ENCODE data around the gene ADTRP. TPM values are rescaled to one million over a fixed set of nuclear protein-coding genes. Genes with fewer than 3 reads are reported as not detected.
"Not testable (repeated sequence)": the region's sequence is repeated elsewhere in the genome, so short reads cannot be mapped to it uniquely, and the experiment has no call there.

Gene ADTRP
- total RNA-seq, 1 donor from 2014 or later, result not detected

- intact Hi-C loops (cut with DNase I), result no loop called here
- Histone ChIP-seq H3K4me1 (no peaks in the 10 kb centered on the region), H3K4me3 (no peak overlapping the region), H3K9me3 (no peaks in the 10 kb centered on the region), H3K36me3 (no peaks in the 10 kb centered on the region), H3K27ac (no peak overlapping the region), H3K27me3 (no peaks in the 10 kb centered on the region)
- no peak for DNase-seq (ENCODE audit: extremely low spot score in 2 of 2)
- no peak for TF ChIP-seq POLR2A (IDR thresholded peaks at IDR 0.05)
- TF ChIP-seq CTCF (IDR thresholded peaks at IDR 0.05), result no peak
- no peak for TF ChIP-seq POLR2AphosphoS5 (IDR thresholded peaks at IDR 0.05; ENCODE audit: insufficient read depth in 1 of 2, low read depth in 1 of 2)
Measured at GRCh38 chr6:11692451-11693376, 85.9 kb downstream of the ADTRP start.

DNA sequence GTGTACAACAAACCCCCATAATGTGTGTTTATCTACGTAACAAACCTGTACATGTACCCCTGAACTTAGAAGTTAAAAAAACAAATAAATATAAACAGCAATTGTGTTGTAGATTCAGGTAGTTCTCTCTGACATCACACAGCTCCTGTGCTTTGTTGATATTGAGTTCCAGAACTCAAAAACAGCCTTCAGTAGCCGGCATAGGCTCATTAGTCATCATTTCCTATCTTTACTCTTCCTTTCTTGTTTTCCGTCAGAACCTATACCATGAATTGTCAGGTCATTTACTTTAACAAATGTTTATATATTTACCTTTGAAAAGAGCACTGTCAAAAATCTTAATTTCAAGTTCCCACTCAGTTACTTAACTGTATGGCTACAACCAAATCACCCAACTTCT is 88.8 kb downstream of the ADTRP start:
- intact Hi-C loops (cut with DNase I), result no loop called here
- H3K27me3 ChIP-seq, result no peaks in the 10 kb centered on the region
- no peaks in the 10 kb centered on the region for H3K4me1 ChIP-seq
- no peak for DNase-seq (ENCODE audit: extremely low spot score in 2 of 2)
- no peak for TF ChIP-seq CTCF (IDR thresholded peaks at IDR 0.05)
- TF ChIP-seq POLR2AphosphoS5 (IDR thresholded peaks at IDR 0.05; ENCODE audit: insufficient read depth in 1 of 2, low read depth in 1 of 2), result no peak
- no peak for TF ChIP-seq POLR2A (IDR thresholded peaks at IDR 0.05)
- no peak overlapping the region for H3K27ac ChIP-seq
- no peaks in the 10 kb centered on the region for H3K9me3 ChIP-seq
- no peaks in the 10 kb centered on the region for H3K36me3 ChIP-seq
- no peak overlapping the region for H3K4me3 ChIP-seq

GRCh38 chr6:11689400-11689799 is 89.2 kb downstream of the ADTRP start:
- H3K27ac ChIP-seq; intact Hi-C loops (cut with DNase I); H3K9me3 ChIP-seq; H3K36me3 ChIP-seq; H3K4me3 ChIP-seq; H3K27me3 ChIP-seq; H3K4me1 ChIP-seq; DNase-seq (ENCODE audit: extremely low spot score in 2 of 2): not testable (repeated sequence)

DNA sequence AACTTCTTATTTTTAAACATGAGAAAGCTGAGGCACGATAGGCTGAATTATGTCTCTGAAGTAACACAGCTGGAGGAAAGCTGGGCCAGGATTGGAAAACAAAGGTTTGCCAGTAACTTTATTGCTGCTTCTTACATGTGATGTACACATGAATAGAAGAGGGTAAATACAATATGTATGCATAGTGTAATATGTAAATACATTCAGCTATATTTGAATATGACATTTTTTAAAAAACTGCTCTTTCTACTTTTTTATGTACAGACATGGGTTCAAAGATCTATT is 90.2 kb downstream of the ADTRP start:
- H3K27ac ChIP-seq, result no peak overlapping the region
- H3K4me3 ChIP-seq, result no peak overlapping the region
- TF ChIP-seq POLR2AphosphoS5 (IDR thresholded peaks at IDR 0.05; ENCODE audit: insufficient read depth in 1 of 2, low read depth in 1 of 2) (no peak), POLR2A (IDR thresholded peaks at IDR 0.05) (no peak), CTCF (IDR thresholded peaks at IDR 0.05) (no peak)
- H3K36me3 ChIP-seq, result no peaks in the 10 kb centered on the region
- no peak for DNase-seq (ENCODE audit: extremely low spot score in 2 of 2)
- H3K9me3 ChIP-seq, result no peaks in the 10 kb centered on the region
- no peaks in the 10 kb centered on the region for H3K4me1 ChIP-seq
- intact Hi-C loops (cut with DNase I), result no loop called here
- no peaks in the 10 kb centered on the region for H3K27me3 ChIP-seq

DNA sequence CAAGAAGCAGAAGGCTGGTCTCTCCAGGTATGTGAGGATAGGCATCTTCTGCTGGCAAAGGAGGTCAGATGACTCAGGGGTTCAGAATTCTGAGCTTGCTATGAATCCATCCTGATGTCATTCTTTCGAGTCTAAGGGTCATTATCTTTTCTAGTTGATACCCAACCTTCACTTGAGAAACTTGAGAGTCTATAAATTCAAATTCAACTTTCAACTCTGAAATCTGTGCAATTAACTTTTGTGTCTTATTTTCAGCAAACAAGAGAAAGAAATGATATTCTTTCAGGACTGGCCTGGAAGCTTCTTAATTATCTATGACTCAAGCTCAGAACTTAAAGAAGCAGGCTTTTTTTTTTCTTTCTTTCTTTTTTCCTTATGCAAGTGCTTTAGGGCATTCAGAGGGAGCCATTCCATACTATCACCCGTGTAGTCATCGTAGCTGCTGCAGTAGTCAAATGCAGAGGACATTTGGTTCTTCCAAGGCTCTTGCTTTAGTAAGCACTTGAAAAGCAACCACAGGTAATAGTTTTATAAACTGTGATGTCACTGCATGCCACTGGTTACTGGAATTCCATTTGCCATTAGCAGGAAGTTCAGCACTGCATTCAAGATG is 93.0 kb downstream of the ADTRP start:
- H3K27ac ChIP-seq, result no peak overlapping the region
- intact Hi-C loops (cut with DNase I), result no loop called here
- H3K4me3 ChIP-seq, result no peak overlapping the region
- H3K36me3 ChIP-seq, result no peaks in the 10 kb centered on the region
- no peak for DNase-seq (ENCODE audit: extremely low spot score in 2 of 2)
- no peaks in the 10 kb centered on the region for H3K27me3 ChIP-seq
- H3K4me1 ChIP-seq, result no peaks in the 10 kb centered on the region
- H3K9me3 ChIP-seq, result no peaks in the 10 kb centered on the region
- no peak for TF ChIP-seq CTCF (IDR thresholded peaks at IDR 0.05)
- no peak for TF ChIP-seq POLR2AphosphoS5 (IDR thresholded peaks at IDR 0.05; ENCODE audit: insufficient read depth in 1 of 2, low read depth in 1 of 2)
- TF ChIP-seq POLR2A (IDR thresholded peaks at IDR 0.05), result no peak
